Aorta (tissue), 5 donors: ENCODE measurements around the gene CHAT. TPM values are rescaled to one million over a fixed set of nuclear protein-coding genes. Genes with fewer than 3 reads are reported as not detected.
A peak's percentile ranks its signal among the peaks of the same experiment; 100 is the strongest.

Experiments
- ATAC-seq: fragments of 200-7000 bp; cut with Tn5 transposase; one replicate; pipeline ENCODE4 v1.9.1; 2022; ENCODE audit warnings: moderate library complexity; ENCODE audit not compliant: low FRiP score
- DNase-seq, 2 donors: peaks; one replicate each; pipeline ENCODE4 v3.0.0-alpha.2; 2020
- H3K27ac ChIP-seq, 2 donors: one replicate each; pipeline ENCODE4 v1.5.1; 2013; ENCODE audit warnings: low read length in 2 of 2, mild to moderate bottlenecking in 2 of 2, moderate library complexity in 2 of 2, control low read depth in 1 of 2, inconsistent platforms in 1 of 2, low read depth in 1 of 2
- H3K27me3 ChIP-seq, 2 donors: one replicate each; pipeline ENCODE4 v1.6.1; 2013; ENCODE audit warnings: control low read depth in 1 of 2, low read length in 1 of 2, mild to moderate bottlenecking in 1 of 2, moderate library complexity in 1 of 2; ENCODE audit not compliant: insufficient read depth in 2 of 2, control insufficient read depth in 1 of 2
- H3K36me3 ChIP-seq, 2 donors: one replicate each; pipeline ENCODE4 v1.6.1; 2013; ENCODE audit warnings: control low read depth in 1 of 2, low read length in 1 of 2, mild to moderate bottlenecking in 1 of 2; ENCODE audit not compliant: insufficient read depth in 2 of 2, control insufficient read depth in 1 of 2
- H3K4me1 ChIP-seq, 2 donors: one replicate each; pipeline ENCODE4 v1.6.1; 2013; ENCODE audit warnings: low read length in 2 of 2, control low read depth in 1 of 2, mild to moderate bottlenecking in 1 of 2, moderate library complexity in 1 of 2; ENCODE audit not compliant: insufficient read depth in 2 of 2, control insufficient read depth in 1 of 2
- H3K4me3 ChIP-seq, 2 donors: one replicate each; pipeline ENCODE4 v1.5.1; 2013; ENCODE audit warnings: low read length in 2 of 2, control low read depth in 1 of 2, mild to moderate bottlenecking in 1 of 2
- H3K9me3 ChIP-seq: one replicate; pipeline ENCODE4 v1.6.1; 2013; ENCODE audit warnings: mild to moderate bottlenecking, low read length; ENCODE audit not compliant: control insufficient read depth
- WGBS, 2 donors: extraction: QIAGEN DNeasy Blood & Tissue Kit; methylation state at CpG; one replicate each; pipeline ENCODE4 v1.1.7; 2013; 5-methylcytosine and 5-hydroxymethylcytosine counted together
- intact Hi-C, 2 donors: fragments of 100-400 bp; cut with DNase I; formaldehyde crosslinking; loops; one replicate each; pipeline versions ENCODE4 v1.14.2 to v1.15.0; 2022
- polyA plus RNA-seq, 2 donors: library from polyadenylated mRNA; stranded (reverse); fragments of 200-250 nt; gene quantifications; one replicate each; pipeline ENCODE4 v1.2.3, GENCODE V29; 2013
- total RNA-seq, 2 donors: library from RNA; stranded (reverse); fragmentation: NEBNext Ultra II Directional; extraction: Animal tissue kit (Norgen Biotek cat#: 25700); gene quantifications; one replicate each; pipeline ENCODE4 v1.2.1, GENCODE V29; 2021
- donor health status: healthy with polysubstance abuse.
- donor health status: Bipolar disorder and iron deficiency.
- donor health status: DM: no; HTN: no; CAD: no.
- donor health status: DM: no; HTN: no; CAD: no.
- donor health status: DM: yes; HTN: yes; CAD: no.

The CHAT gene
- total and polyA plus RNA-seq, 4 donors: not detected

- ATAC-seq (no peak), DNase-seq (no peak)
- Histone ChIP-seq H3K27me3 (peaks cover 0 to 3% of the 10 kb centered on the region in 2 donors), H3K27ac (no peak overlapping the region), H3K4me1 (no peaks in the 10 kb centered on the region), H3K9me3 (peaks cover under 1% of the 10 kb centered on the region), H3K36me3 (no peaks in the 10 kb centered on the region), H3K4me3 (no peak overlapping the region)
- 85 to 92% methylated on average over 8 of the region's 8 CpGs for WGBS, 2 donors
- intact Hi-C loops: loop anchor here in 1 of 2 donors (10.0 kb wide), 2 partner anchors 165 to 195 kb away; partner anchors contain the start of gene OGDHL
Observed at GRCh38 chr10:49600046-49600445, 13.8 kb upstream of the CHAT start.

- Histone ChIP-seq H3K36me3 (no peaks in the 10 kb centered on the region), H3K27ac (no peak overlapping the region), H3K4me3 (no peak overlapping the region), H3K27me3 (peaks cover 0 to 3% of the 10 kb centered on the region in 2 donors), H3K4me1 (no peaks in the 10 kb centered on the region), H3K9me3 (peaks cover 2% of the 10 kb centered on the region)
- DNase-seq (no peak), ATAC-seq (no peak)
- intact Hi-C loops: loop anchor here in 1 of 2 donors (10.0 kb wide), 2 partner anchors 164 to 196 kb away; partner anchors contain the start of gene OGDHL
- 77 to 80% methylated on average over 4 of the region's 4 CpGs for WGBS, 2 donors
Observed at GRCh38 chr10:49600781-49601400, 12.9 kb upstream of the CHAT start.

GRCh38 chr10:49601857-49602256 is 12.0 kb upstream of the CHAT start:
- H3K4me1 ChIP-seq: no peaks in the 10 kb centered on the region
- H3K36me3 ChIP-seq: no peaks in the 10 kb centered on the region
- DNase-seq (no peak), ATAC-seq (no peak)
- peaks cover 0 to 3% of the 10 kb centered on the region in 2 donors for H3K27me3 ChIP-seq
- H3K9me3 ChIP-seq: peaks cover 2% of the 10 kb centered on the region
- intact Hi-C loops: loop anchor here in 1 of 2 donors (10.0 kb wide), 2 partner anchors 163 to 197 kb away; partner anchors contain the start of gene OGDHL
- no peak overlapping the region for H3K4me3 ChIP-seq
- no peak overlapping the region for H3K27ac ChIP-seq
- WGBS, 2 donors: 74% methylated on average over 7 of the region's 7 CpGs

- intact Hi-C loops: loop anchor here in 1 of 2 donors (10.0 kb wide), 2 partner anchors 162 to 198 kb away; partner anchors contain the start of gene OGDHL
- WGBS, 2 donors: 68 to 71% methylated on average over 2 of the region's 2 CpGs
- Histone ChIP-seq H3K27me3 (peaks cover 0 to 3% of the 10 kb centered on the region in 2 donors), H3K27ac (no peak overlapping the region), H3K4me3 (no peak overlapping the region), H3K4me1 (no peaks in the 10 kb centered on the region), H3K36me3 (no peaks in the 10 kb centered on the region), H3K9me3 (peaks cover 2% of the 10 kb centered on the region)
- ATAC-seq: no peak
- no peak for DNase-seq
Observed at GRCh38 chr10:49602380-49603023, 11.3 kb upstream of the CHAT start.

GRCh38 chr10:49605216-49605938 is 8.5 kb upstream of the CHAT start:
- 62 to 68% methylated on average over 6 of the region's 6 CpGs for WGBS, 2 donors
- intact Hi-C loops: loop anchor here in 1 of 2 donors (10.0 kb wide), 2 partner anchors 159 to 201 kb away; partner anchors contain the start of gene OGDHL
- Histone ChIP-seq H3K27ac (no peak overlapping the region), H3K27me3 (peaks cover 0 to 5% of the 10 kb centered on the region in 2 donors), H3K4me3 (no peak overlapping the region), H3K4me1 (no peaks in the 10 kb centered on the region), H3K9me3 (peaks cover 2% of the 10 kb centered on the region), H3K36me3 (no peaks in the 10 kb centered on the region)
- DNase-seq: no peak
- ATAC-seq: no peak

- DNase-seq (no peak), ATAC-seq (no peak)
- Histone ChIP-seq H3K9me3 (peaks cover 2% of the 10 kb centered on the region), H3K4me1 (no peaks in the 10 kb centered on the region), H3K36me3 (no peaks in the 10 kb centered on the region), H3K27ac (no peak overlapping the region), H3K27me3 (peaks cover 0 to 5% of the 10 kb centered on the region in 2 donors), H3K4me3 (no peak overlapping the region)
- WGBS, 2 donors: 49 to 55% methylated on average over 3 of the region's 3 CpGs
- intact Hi-C loops: loop anchor here in 1 of 2 donors (10.0 kb wide), 2 partner anchors 159 to 201 kb away; partner anchors contain the start of gene OGDHL
Observed at GRCh38 chr10:49605939-49606509, 7.8 kb upstream of the CHAT start.

- intact Hi-C loops: loop anchor here in 1 of 2 donors (10.0 kb wide), 2 partner anchors 158 to 202 kb away; partner anchors contain the start of gene OGDHL
- DNase-seq (peak; percentile 82 to 88), ATAC-seq (peak; percentile 80)
- Histone ChIP-seq H3K4me3 (no peak overlapping the region), H3K27ac (no peak overlapping the region), H3K27me3 (peaks cover 0 to 6% of the 10 kb centered on the region in 2 donors), H3K36me3 (no peaks in the 10 kb centered on the region), H3K9me3 (peaks cover 2% of the 10 kb centered on the region), H3K4me1 (no peaks in the 10 kb centered on the region)
- WGBS, 2 donors: 2% methylated on average over 22 of the region's 22 CpGs
Observed at GRCh38 chr10:49606981-49607535, 6.8 kb upstream of the CHAT start.
